KBM-7 (cell line): ENCODE measurements around the gene FIZ1.

Source experiments
- DNase-seq: peaks from one replicate; pipeline ENCODE4 v3.0.0-alpha.2; 2015
- in situ Hi-C: fragments of 300-500 bp; cut with MboI; formaldehyde crosslinking; loops from 2 replicates; pipeline ENCODE4 v1.14.3; 2020; ENCODE audit warnings: low sequenced_read_pairs, low pct_unique_long_range_greater_than_20kb, mixed read lengths

The FIZ1 gene

DNA sequence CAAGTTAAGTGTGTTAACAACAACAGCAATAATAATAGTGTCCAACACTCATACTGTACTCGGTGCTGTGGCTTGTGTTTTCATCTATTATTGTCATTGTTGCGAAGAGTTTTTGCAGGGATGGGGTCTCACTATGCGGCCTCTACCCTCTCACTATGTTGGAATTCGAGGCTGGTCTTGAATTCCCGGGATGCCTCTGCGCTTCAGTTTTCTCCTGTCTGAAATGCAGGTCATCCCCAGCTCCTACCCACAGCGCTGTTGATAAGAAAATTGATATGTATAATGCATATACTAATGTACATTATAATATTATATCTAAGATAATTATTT lies 49.0 kb downstream of the FIZ1 start:
- in situ Hi-C loops, result no loop called here
- no peak for DNase-seq

GRCh38 chr19:55549500-55550320 lies 49.6 kb downstream of the FIZ1 start:
- DNase-seq, result no peak
- in situ Hi-C loops, result no loop called here

GRCh38 chr19:55546822-55547614 lies 52.3 kb downstream of the FIZ1 start:
- DNase-seq, result peak; percentile 27

DNA sequence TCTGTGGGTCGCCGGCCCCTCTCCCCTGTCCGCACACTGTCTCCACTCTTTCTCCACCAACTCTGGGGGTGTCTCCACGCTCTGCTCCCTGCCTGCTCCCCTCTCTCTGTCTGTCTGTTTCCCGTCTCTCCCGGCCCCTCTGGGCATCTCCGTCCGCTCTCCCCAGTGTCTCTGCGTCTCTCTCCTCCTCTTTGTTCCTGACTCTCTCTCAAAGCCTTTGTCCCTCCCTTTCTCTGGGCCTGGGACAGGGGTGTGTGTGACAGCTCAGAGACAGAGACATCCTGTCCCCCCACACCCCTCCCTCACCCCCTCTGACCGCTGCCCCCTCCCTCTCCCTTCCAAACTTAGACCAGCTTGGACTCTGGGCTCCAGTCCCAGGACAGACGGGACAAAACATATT lies 53.3 kb downstream of the FIZ1 start:
- no peak for DNase-seq
- in situ Hi-C loops, result no loop called here

More at GRCh38 chr19:55546822-55547614, 52.3 kb downstream of the FIZ1 start:
- in situ Hi-C loops, result no loop called here

- DNase-seq, result no peak
- in situ Hi-C loops, result no loop called here
Measured at GRCh38 chr19:55545443-55545842, 53.9 kb downstream of the FIZ1 start, which contains the start of gene SBK3. Gene SBK3 (minus strand): TSS chr19:55545543. CDS start chr19:55545543, 0 bp downstream.

- in situ Hi-C loops, result no loop called here
- DNase-seq, result no peak
Measured at GRCh38 chr19:55544776-55545439, 54.4 kb downstream of the FIZ1 start.

GRCh38 chr19:55544014-55544413 lies 55.3 kb downstream of the FIZ1 start:
- in situ Hi-C loops, result no loop called here
- DNase-seq, result no peak

GRCh38 chr19:55543567-55543966 lies 55.8 kb downstream of the FIZ1 start:
- in situ Hi-C loops, result no loop called here
- DNase-seq, result no peak

GRCh38 chr19:55542292-55542855 lies 56.9 kb downstream of the FIZ1 start:
- in situ Hi-C loops, result no loop called here
- no peak for DNase-seq
